CD14-positive monocyte (primary cell): ENCODE measurements around the gene MSRB3. TPM values are rescaled to one million over a fixed set of nuclear protein-coding genes. Genes with fewer than 3 reads are reported as not detected.

ENCODE experiments used
- DNase-seq, 3 donors: peaks; one replicate each; pipeline ENCODE4 v3.0.0-alpha.2; 2011 to 2022
- H2AFZ ChIP-seq: 2 replicates; pipeline ENCODE4 v1.6.0; 2012; ENCODE audit warnings: mild to moderate bottlenecking, low read depth, low read length, inconsistent platforms; ENCODE audit not compliant: insufficient read depth, poor library complexity, severe bottlenecking
- H3K27ac ChIP-seq, 2 donors: 1 replicate in 1 of 2; 2 replicates in 1 of 2; pipeline ENCODE4 v1.5.1; 2012 to 2013; ENCODE audit warnings: low read length in 2 of 2, control low read depth in 1 of 2, inconsistent platforms in 1 of 2, low read depth in 1 of 2, mild to moderate bottlenecking in 1 of 2
- H3K27me3 ChIP-seq, 2 donors: one replicate each; pipeline versions ENCODE4 v1.6.0 to v1.6.1; 2011 to 2013; ENCODE audit warnings: low read length in 2 of 2; ENCODE audit not compliant: control insufficient read depth in 2 of 2, insufficient read depth in 2 of 2
- H3K36me3 ChIP-seq, 2 donors: replicated peaks in 1 of 2; 1 replicate in 1 of 2; 2 replicates in 1 of 2; pipeline versions ENCODE4 v1.5.1 to v1.6.1; 2012 to 2013; ENCODE audit warnings: low read length in 2 of 2, control low read depth in 1 of 2, inconsistent platforms in 1 of 2, mild to moderate bottlenecking in 1 of 2; ENCODE audit not compliant: insufficient read depth in 2 of 2, control insufficient read depth in 1 of 2
- H3K4me1 ChIP-seq, 2 donors: 1 replicate in 1 of 2; 2 replicates in 1 of 2; pipeline versions ENCODE4 v1.5.1 to v1.6.1; 2012 to 2013; ENCODE audit warnings: low read length in 2 of 2, control low read depth in 1 of 2, inconsistent platforms in 1 of 2, mild to moderate bottlenecking in 1 of 2, moderate library complexity in 1 of 2; ENCODE audit not compliant: insufficient read depth in 2 of 2, control insufficient read depth in 1 of 2
- H3K4me2 ChIP-seq: replicated peaks from 2 replicates; pipeline ENCODE3; 2012; ENCODE audit warnings: low read length, moderate library complexity, mild to moderate bottlenecking; ENCODE audit not compliant: poor library complexity, severe bottlenecking; ENCODE audit errors: extremely low read depth
- H3K4me3 ChIP-seq, 3 experiments: fragments of 200-600 bp in 1 of 3; sonication (generic) in 1 of 3; replicated peaks in 1 of 3; 1 replicate in 2 of 3; 2 replicates in 1 of 3; pipeline ENCODE4 v1.5.1; 2011 to 2013; ENCODE audit warnings: low read length in 3 of 3, mild to moderate bottlenecking in 3 of 3, control low read depth in 2 of 3, low read depth in 2 of 3, inconsistent platforms in 1 of 3, moderate library complexity in 1 of 3
- H3K79me2 ChIP-seq: 2 replicates; pipeline ENCODE4 v1.6.0; 2012; ENCODE audit warnings: mild to moderate bottlenecking, control low read depth, inconsistent platforms, low read length, moderate library complexity; ENCODE audit not compliant: insufficient read depth
- H3K9ac ChIP-seq: 2 replicates; pipeline ENCODE4 v1.6.0; 2017; ENCODE audit warnings: low read length, mild to moderate bottlenecking; ENCODE audit not compliant: insufficient read depth, poor library complexity, severe bottlenecking
- H3K9me3 ChIP-seq, 2 donors: replicated peaks in 1 of 2; 1 replicate in 1 of 2; 2 replicates in 1 of 2; pipeline versions ENCODE4 v1.5.1 to v1.6.1; 2012 to 2013; ENCODE audit warnings: low read length in 2 of 2, control low read depth in 1 of 2; ENCODE audit not compliant: control insufficient read depth in 1 of 2, insufficient read depth in 1 of 2
- H4K20me1 ChIP-seq: 2 replicates; pipeline ENCODE4 v1.6.0; 2012; ENCODE audit warnings: mild to moderate bottlenecking, low read length, control low read depth, moderate library complexity; ENCODE audit not compliant: insufficient read depth
- H3K27ac Mint-ChIP-seq, 7 donors: one replicate each; pipeline ENCODE4 v1.8.0; 2020; ENCODE audit warnings: mild to moderate bottlenecking in 7 of 7, mixed read lengths in 7 of 7, moderate library complexity in 6 of 7, inconsistent platforms in 2 of 7
- H3K27me3 Mint-ChIP-seq, 3 donors: one replicate each; pipeline ENCODE4 v1.8.0; 2021 to 2022; ENCODE audit warnings: low read depth in 3 of 3, mild to moderate bottlenecking in 3 of 3, mixed read lengths in 3 of 3, moderate library complexity in 3 of 3, inconsistent platforms in 1 of 3
- H3K36me3 Mint-ChIP-seq, 2 donors: one replicate each; pipeline ENCODE4 v1.8.0; 2020; ENCODE audit warnings: mixed read lengths in 2 of 2, inconsistent platforms in 1 of 2, mild to moderate bottlenecking in 1 of 2
- H3K4me1 Mint-ChIP-seq: one replicate; pipeline ENCODE4 v1.8.0; 2020; ENCODE audit warnings: mild to moderate bottlenecking, mixed read lengths
- H3K4me3 Mint-ChIP-seq, 2 donors: one replicate each; pipeline ENCODE4 v1.8.0; 2020; ENCODE audit warnings: mild to moderate bottlenecking in 2 of 2, mixed read lengths in 2 of 2, moderate library complexity in 1 of 2
- H3K9me3 Mint-ChIP-seq, 7 donors: one replicate each; pipeline ENCODE4 v1.8.0; 2020 to 2022; ENCODE audit warnings: mixed read lengths in 7 of 7, mild to moderate bottlenecking in 6 of 7, moderate library complexity in 6 of 7, inconsistent platforms in 2 of 7
- WGBS: methylation state at CpG from one replicate; pipeline ENCODE4 v1.1.5; 2013; ENCODE audit warnings: missing lambda C conversion rate; ENCODE audit not compliant: insufficient coverage; 5-methylcytosine and 5-hydroxymethylcytosine counted together
- intact Hi-C, 2 donors: fragments of 100-400 bp; cut with micrococcal nuclease; formaldehyde crosslinking; loops; one replicate each; pipeline versions ENCODE4 v1.15.0 to v1.15.1; 2023
- polyA plus RNA-seq, 3 donors: library from polyadenylated mRNA; depleted of rRNA in 1 of 3; unstranded in 2 of 3; stranded (reverse) in 1 of 3; fragments of 300-500 nt in 2 of 3; fragments of >200 nt in 1 of 3; fragmentation: Illumina TruSeq in 2 of 3; gene quantifications; 1 replicate in 2 of 3; 2 replicates in 1 of 3; pipeline ENCODE4 v1.2.3, GENCODE V29; 2012 to 2021
- TF ChIP-seq, protein P1 (sequence below): fragments of 200-600 bp; IDR thresholded peaks from one replicate; pipeline ENCODE4 v1.8.0; 2022; ENCODE audit warnings: antibody characterized with exemption, mild to moderate bottlenecking

The MSRB3 gene
- polyA plus RNA-seq, 3 donors: 0.25 to 1.1 (median 1.0) TPM

DNA sequence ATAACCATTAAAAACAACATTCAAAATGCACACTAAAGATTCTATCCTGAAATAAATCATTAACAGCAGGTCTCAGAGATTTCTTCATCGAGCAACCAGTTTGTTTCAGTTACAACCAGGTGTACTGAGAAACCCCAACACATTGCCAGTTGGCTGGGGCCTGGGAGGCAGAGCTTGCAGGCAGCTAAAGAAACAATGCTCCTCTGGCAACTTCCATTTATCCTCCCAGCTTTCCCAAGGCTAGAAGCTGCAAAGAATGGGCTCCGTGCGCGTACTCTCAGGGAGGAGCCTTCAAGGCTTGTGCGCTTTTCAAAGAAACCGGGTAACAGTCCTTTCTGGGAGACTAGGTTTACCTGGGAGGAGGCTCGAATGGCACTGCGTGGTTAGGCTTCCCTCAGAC is 181.6 kb downstream of the MSRB3 start:
- no peaks in the 10 kb centered on the region for H3K4me1 ChIP-seq
- H3K27ac ChIP-seq: no peak overlapping the region
- Mint-ChIP-seq H3K27ac (no peak overlapping the region), H3K4me3 (no peak overlapping the region), H3K36me3 (peaks cover 3 to 8% of the 10 kb centered on the region in 2 donors), H3K27me3 (no peaks in the 10 kb centered on the region), H3K9me3 (peaks cover 0 to 6% (median 0%) of the 10 kb centered on the region in 7 donors), H3K4me1 (peaks cover 5% of the 10 kb centered on the region)
- no peak overlapping the region for H3K4me3 ChIP-seq
- DNase-seq: no peak
- H3K36me3 ChIP-seq: no peaks in the 10 kb centered on the region
- H3K9ac ChIP-seq: no peak overlapping the region
- intact Hi-C loops: no loop called here
- H3K4me2 ChIP-seq: no peak overlapping the region
- H2AFZ ChIP-seq: no peak overlapping the region
- H3K79me2 ChIP-seq: no peaks in the 10 kb centered on the region
- 100% methylated on average over 3 of the region's 8 CpGs for WGBS
- no peaks in the 10 kb centered on the region for H3K9me3 ChIP-seq
- TF ChIP-seq, protein P1, sequence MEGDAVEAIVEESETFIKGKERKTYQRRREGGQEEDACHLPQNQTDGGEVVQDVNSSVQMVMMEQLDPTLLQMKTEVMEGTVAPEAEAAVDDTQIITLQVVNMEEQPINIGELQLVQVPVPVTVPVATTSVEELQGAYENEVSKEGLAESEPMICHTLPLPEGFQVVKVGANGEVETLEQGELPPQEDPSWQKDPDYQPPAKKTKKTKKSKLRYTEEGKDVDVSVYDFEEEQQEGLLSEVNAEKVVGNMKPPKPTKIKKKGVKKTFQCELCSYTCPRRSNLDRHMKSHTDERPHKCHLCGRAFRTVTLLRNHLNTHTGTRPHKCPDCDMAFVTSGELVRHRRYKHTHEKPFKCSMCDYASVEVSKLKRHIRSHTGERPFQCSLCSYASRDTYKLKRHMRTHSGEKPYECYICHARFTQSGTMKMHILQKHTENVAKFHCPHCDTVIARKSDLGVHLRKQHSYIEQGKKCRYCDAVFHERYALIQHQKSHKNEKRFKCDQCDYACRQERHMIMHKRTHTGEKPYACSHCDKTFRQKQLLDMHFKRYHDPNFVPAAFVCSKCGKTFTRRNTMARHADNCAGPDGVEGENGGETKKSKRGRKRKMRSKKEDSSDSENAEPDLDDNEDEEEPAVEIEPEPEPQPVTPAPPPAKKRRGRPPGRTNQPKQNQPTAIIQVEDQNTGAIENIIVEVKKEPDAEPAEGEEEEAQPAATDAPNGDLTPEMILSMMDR: no peak
- no peaks in the 10 kb centered on the region for H4K20me1 ChIP-seq
- no peaks in the 10 kb centered on the region for H3K27me3 ChIP-seq

DNA sequence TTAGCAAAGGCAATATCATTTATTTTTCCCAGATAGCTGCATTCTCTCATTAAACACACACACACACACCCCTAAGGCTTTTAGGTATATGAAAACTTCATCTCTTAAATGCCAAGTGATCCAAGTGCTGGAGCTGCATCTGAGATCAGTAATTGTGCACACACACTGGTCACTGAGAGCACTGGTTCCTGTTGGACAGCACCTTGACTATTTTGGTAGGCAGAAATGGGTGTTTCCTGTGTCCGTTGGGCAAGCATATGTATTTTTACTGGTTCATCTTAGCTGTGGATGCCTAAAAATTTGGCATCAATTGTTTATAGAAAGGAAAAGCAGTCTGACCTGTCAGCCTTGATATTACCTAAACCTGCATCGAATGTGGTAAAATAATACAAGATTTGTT is 182.5 kb downstream of the MSRB3 start:
- WGBS: 90% methylated on average over 2 of the region's 2 CpGs
- Mint-ChIP-seq H3K9me3 (peaks cover 0 to 6% (median 0%) of the 10 kb centered on the region in 7 donors), H3K4me3 (no peak overlapping the region), H3K4me1 (peaks cover 5% of the 10 kb centered on the region), H3K27ac (no peak overlapping the region), H3K36me3 (peaks cover 3 to 8% of the 10 kb centered on the region in 2 donors), H3K27me3 (no peaks in the 10 kb centered on the region)
- no peaks in the 10 kb centered on the region for H3K4me1 ChIP-seq
- H3K9me3 ChIP-seq: no peaks in the 10 kb centered on the region
- no peaks in the 10 kb centered on the region for H3K79me2 ChIP-seq
- no peaks in the 10 kb centered on the region for H3K36me3 ChIP-seq
- no peak for DNase-seq
- TF ChIP-seq, protein P1: no peak
- H3K27me3 ChIP-seq: no peaks in the 10 kb centered on the region
- no peaks in the 10 kb centered on the region for H4K20me1 ChIP-seq
- H3K9ac ChIP-seq: no peak overlapping the region
- no peak overlapping the region for H2AFZ ChIP-seq
- no peak overlapping the region for H3K4me3 ChIP-seq
- intact Hi-C loops: no loop called here
- H3K4me2 ChIP-seq: no peak overlapping the region
- no peak overlapping the region for H3K27ac ChIP-seq
